Skin epidermis (tissue), 12 donors: ENCODE measurements around the gene TWIST2.

Experiments
- H3K27ac ChIP-seq, 21 experiments: fragments of 200-600 bp; sonication (generic) in 11 of 21; one replicate each; pipeline ENCODE4 v1.5.0; 2020; ENCODE audit warnings: mild to moderate bottlenecking in 3 of 21, inconsistent platforms in 2 of 21, moderate library complexity in 2 of 21
- H3K4me3 ChIP-seq, 7 experiments: fragments of 200-600 bp; sonication (generic) in 2 of 7; one replicate each; pipeline ENCODE4 v1.5.0; 2020; ENCODE audit warnings: inconsistent platforms in 2 of 7, mild to moderate bottlenecking in 2 of 7, moderate library complexity in 1 of 7

The TWIST2 gene

GRCh38 chr2:238834982-238835381 lies 12.9 kb upstream of the TWIST2 start:
- no peak overlapping the region for H3K27ac ChIP-seq

GRCh38 chr2:238835726-238836301 lies 12.1 kb upstream of the TWIST2 start:
- Histone ChIP-seq H3K27ac (no peak overlapping the region), H3K4me3 (no peak overlapping the region)

More at GRCh38 chr2:238834982-238835381, 12.9 kb upstream of the TWIST2 start:
- H3K4me3 ChIP-seq: no peak overlapping the region

- no peak overlapping the region for H3K27ac ChIP-seq
- no peak overlapping the region for H3K4me3 ChIP-seq
Measured at GRCh38 chr2:238838786-238839327, 9.0 kb upstream of the TWIST2 start.

- H3K27ac ChIP-seq: no peak overlapping the region
- H3K4me3 ChIP-seq: no peak overlapping the region
Measured at GRCh38 chr2:238839428-238839827, 8.5 kb upstream of the TWIST2 start.

GRCh38 chr2:238841542-238842164 lies 6.2 kb upstream of the TWIST2 start:
- no peak overlapping the region for H3K4me3 ChIP-seq

GRCh38 chr2:238843476-238843875 lies 4.4 kb upstream of the TWIST2 start:
- H3K4me3 ChIP-seq: no peak overlapping the region

More at GRCh38 chr2:238841542-238842164, 6.2 kb upstream of the TWIST2 start:
- H3K27ac ChIP-seq: no peak overlapping the region

GRCh38 chr2:238845583-238846377 lies 2.1 kb upstream of the TWIST2 start:
- Histone ChIP-seq H3K27ac (peak overlapping the region in 20 of 21 experiments; percentile 64 to 94 (median 83)), H3K4me3 (peak overlapping the region in 5 of 7 experiments; percentile 37 to 53 (median 39))

More at GRCh38 chr2:238843476-238843875, 4.4 kb upstream of the TWIST2 start:
- no peak overlapping the region for H3K27ac ChIP-seq

- peak overlapping the region in 6 of 7 experiments; percentile 37 to 53 (median 40) for H3K4me3 ChIP-seq
- peak overlapping the region in 20 of 21 experiments; percentile 64 to 94 (median 83) for H3K27ac ChIP-seq
Measured at GRCh38 chr2:238846378-238846627, 1.6 kb upstream of the TWIST2 start.

- H3K4me3 ChIP-seq: peak overlapping the region; percentile 37 to 53 (median 40)
- H3K27ac ChIP-seq: peak overlapping the region; percentile 28 to 94 (median 83)
Measured at GRCh38 chr2:238846628-238847418, 1.1 kb upstream of the TWIST2 start.

- Histone ChIP-seq H3K4me3 (peak overlapping the region; percentile 37 to 53 (median 40)), H3K27ac (peak overlapping the region in 20 of 21 experiments; percentile 64 to 94 (median 83))
Measured at GRCh38 chr2:238847419-238847801, 475 bp upstream of the TWIST2 start.

GRCh38 chr2:238848691-238848975 lies 748 bp downstream of the TWIST2 start:
- peak overlapping the region in 20 of 21 experiments; percentile 64 to 94 (median 82) for H3K27ac ChIP-seq
- peak overlapping the region; percentile 37 to 53 (median 40) for H3K4me3 ChIP-seq

GRCh38 chr2:238848976-238849853 lies 1.3 kb downstream of the TWIST2 start:
- peak overlapping the region; percentile 37 to 53 (median 40) for H3K4me3 ChIP-seq
- H3K27ac ChIP-seq: peak overlapping the region in 20 of 21 experiments; percentile 64 to 94 (median 82)

GRCh38 chr2:238850091-238850490 lies 2.2 kb downstream of the TWIST2 start:
- Histone ChIP-seq H3K27ac (peak overlapping the region in 15 of 21 experiments; percentile 68 to 94 (median 84)), H3K4me3 (peak overlapping the region in 6 of 7 experiments; percentile 37 to 53 (median 40))

GRCh38 chr2:238851026-238851425 lies 3.1 kb downstream of the TWIST2 start:
- Histone ChIP-seq H3K4me3 (peak overlapping the region; percentile 0 to 53 (median 12)), H3K27ac (peak overlapping the region in 10 of 21 experiments; percentile 5 to 82 (median 28))

- Histone ChIP-seq H3K27ac (peak overlapping the region in 10 of 21 experiments; percentile 6 to 57 (median 40)), H3K4me3 (peak overlapping the region in 6 of 7 experiments; percentile 0 to 53 (median 18))
Measured at GRCh38 chr2:238851761-238852160, 3.9 kb downstream of the TWIST2 start.

GRCh38 chr2:238852206-238852869 lies 4.5 kb downstream of the TWIST2 start:
- H3K4me3 ChIP-seq: peak overlapping the region in 6 of 7 experiments; percentile 8 to 53 (median 18)
- peak overlapping the region in 8 of 21 experiments; percentile 6 to 57 (median 23) for H3K27ac ChIP-seq

GRCh38 chr2:238853218-238853617 lies 5.3 kb downstream of the TWIST2 start:
- Histone ChIP-seq H3K27ac (peak overlapping the region in 11 of 21 experiments; percentile 34 to 79 (median 72)), H3K4me3 (peak overlapping the region in 2 of 7 experiments; percentile 1 to 21)

GRCh38 chr2:238853721-238854120 lies 5.8 kb downstream of the TWIST2 start:
- Histone ChIP-seq H3K27ac (peak overlapping the region in 15 of 21 experiments; percentile 8 to 79 (median 70)), H3K4me3 (peak overlapping the region in 4 of 7 experiments; percentile 0 to 21 (median 6))
